GM12801 (cell line): ENCODE measurements around the gene ABTB2.

Experiments used
- TF ChIP-seq, protein P1 (sequence below): IDR thresholded peaks from one replicate; pipeline ENCODE4 v1.5.1; 2011; ENCODE audit warnings: control low read depth; ENCODE audit not compliant: insufficient read length; ENCODE audit errors: extremely low read depth

The ABTB2 gene

GRCh38 chr11:34199525-34199924 lies 158.3 kb downstream of the ABTB2 start:
- TF ChIP-seq, protein P1, sequence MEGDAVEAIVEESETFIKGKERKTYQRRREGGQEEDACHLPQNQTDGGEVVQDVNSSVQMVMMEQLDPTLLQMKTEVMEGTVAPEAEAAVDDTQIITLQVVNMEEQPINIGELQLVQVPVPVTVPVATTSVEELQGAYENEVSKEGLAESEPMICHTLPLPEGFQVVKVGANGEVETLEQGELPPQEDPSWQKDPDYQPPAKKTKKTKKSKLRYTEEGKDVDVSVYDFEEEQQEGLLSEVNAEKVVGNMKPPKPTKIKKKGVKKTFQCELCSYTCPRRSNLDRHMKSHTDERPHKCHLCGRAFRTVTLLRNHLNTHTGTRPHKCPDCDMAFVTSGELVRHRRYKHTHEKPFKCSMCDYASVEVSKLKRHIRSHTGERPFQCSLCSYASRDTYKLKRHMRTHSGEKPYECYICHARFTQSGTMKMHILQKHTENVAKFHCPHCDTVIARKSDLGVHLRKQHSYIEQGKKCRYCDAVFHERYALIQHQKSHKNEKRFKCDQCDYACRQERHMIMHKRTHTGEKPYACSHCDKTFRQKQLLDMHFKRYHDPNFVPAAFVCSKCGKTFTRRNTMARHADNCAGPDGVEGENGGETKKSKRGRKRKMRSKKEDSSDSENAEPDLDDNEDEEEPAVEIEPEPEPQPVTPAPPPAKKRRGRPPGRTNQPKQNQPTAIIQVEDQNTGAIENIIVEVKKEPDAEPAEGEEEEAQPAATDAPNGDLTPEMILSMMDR, result no peak

- TF ChIP-seq, protein P1, result no peak
These were observed 159.3 kb downstream of the ABTB2 start for GRCh38 chr11:34198523-34198922.

DNA sequence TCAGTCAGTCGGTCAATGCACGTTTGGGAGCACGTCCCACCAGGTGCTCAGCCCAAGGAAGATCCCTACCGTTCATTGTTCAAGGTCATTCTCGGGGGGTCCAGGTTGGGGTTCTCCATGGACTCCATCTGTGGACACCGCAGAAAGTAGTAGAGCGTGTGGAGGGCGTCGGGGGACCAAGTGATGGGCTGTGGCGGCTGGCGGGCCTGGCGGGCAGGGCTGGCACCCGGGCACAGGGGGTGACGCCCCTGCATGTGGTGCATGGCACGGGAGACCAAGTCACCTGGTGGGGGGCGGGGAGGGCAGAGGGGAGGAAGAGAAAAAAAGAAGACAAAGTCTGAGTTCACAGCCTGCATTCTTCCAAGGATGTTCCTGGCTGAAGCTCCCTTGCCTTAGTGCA lies 160.6 kb downstream of the ABTB2 start:
- TF ChIP-seq, protein P1, result no peak

DNA sequence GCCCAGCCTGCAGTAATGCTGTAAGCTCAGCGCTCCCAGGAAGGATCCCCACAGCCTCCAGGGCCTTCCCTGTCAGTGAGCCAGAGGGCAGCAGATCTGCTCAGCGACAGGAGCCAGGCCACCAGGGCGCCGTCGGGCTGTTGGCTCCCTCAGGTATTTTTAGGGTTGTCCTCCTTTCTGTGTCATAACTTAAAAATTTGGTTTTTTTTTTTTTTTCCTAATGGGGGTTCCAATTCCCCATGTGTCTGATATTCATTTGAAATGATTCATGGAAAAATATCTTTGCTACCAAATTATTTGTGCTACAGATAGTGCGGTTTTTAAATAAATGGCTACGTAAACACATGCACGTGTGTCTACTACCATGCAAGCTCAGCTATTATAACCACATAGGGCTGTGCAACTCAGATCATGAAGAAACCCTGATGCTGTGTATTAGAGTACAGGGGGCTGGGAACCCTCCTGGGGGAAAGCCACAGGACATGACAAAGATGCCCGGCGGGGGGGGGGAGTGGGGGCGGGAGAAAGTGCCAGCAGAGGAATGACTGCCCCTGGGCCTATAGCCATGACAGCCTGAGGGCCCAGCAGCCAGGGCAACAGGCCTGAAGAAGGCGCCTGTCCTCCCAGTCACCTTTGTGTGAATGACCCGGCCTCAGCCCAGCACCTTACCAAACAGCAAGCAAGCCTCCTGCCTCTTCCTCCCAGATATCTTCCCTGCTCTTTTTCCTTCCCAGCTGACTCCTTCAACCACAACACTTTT lies 163.1 kb downstream of the ABTB2 start:
- TF ChIP-seq, protein P1, result no peak

DNA sequence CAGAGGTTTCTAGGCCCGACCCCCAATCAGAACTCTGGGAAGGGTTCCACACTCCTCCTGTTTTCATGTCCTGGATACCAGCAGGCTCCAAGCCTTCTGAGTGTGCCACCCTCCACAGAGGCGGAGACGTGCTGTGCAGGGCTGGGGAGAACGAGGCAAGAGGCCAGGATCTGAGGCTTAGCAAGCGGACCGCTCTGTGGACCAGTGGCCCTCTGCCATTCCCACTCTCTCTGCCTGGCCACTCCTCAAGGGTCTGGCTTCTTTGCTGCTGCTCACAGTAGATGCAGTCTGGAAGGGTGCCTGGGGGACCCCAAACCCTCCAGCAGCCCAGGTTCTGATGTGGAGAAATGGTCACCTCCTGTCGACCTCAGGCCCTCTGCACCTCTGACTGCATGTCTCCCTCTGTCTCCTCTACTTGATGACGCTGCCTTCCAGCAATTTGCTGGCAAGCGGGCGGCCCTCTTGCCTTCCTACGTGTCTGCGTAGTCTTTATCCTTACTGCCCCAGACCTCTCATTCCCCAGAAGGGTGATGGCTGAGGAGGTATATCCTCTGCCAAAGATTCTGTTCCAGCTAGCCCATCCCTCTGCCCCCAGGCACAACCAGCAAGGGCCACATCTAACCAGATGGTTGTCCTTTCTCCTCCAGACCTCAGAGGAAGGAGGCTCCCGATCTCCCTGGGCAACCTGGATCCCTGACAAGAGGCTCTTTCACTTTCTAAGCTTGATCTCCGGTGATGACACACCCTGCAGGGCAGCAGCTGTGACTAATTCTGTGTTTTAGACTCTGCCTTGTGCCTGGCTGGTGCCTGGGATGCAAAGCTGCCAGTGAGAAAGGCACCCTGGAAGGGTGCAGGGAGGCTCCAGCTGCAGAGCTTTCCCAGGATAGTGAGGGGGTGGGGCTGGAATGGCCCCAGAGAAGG lies 165.1 kb downstream of the ABTB2 start:
- TF ChIP-seq, protein P1, result no peak

GRCh38 chr11:34191578-34191977 lies 166.2 kb downstream of the ABTB2 start:
- TF ChIP-seq, protein P1, result no peak

- TF ChIP-seq, protein P1, result no peak
These were observed 167.3 kb downstream of the ABTB2 start for GRCh38 chr11:34190192-34191139.
